K562 (cell line): ENCODE results near the gene PRKG1.

Experiments
- FOXK2 ChIP-seq, 2 experiments: fragments of 450-650 bp; IDR thresholded peaks in 1 of 2; conservative IDR thresholded peaks in 1 of 2; 2 replicates each; pipeline ENCODE4 v1.6.1; 2016; ENCODE audit warnings: low read depth in 2 of 2, mild to moderate bottlenecking in 1 of 2
- KLF16 ChIP-seq: IDR thresholded peaks from 2 replicates; pipeline ENCODE4 v1.6.1; 2016; ENCODE audit warnings: antibody characterized with exemption
- PHTF2 ChIP-seq: fragments of 250-450 bp; sonication (Bioruptor Pico); IDR thresholded peaks from 2 replicates; pipeline ENCODE4 v1.5.0; 2021; ENCODE audit warnings: mild to moderate bottlenecking
- RBBP5 ChIP-seq: fragments of 200-600 bp; sonication (generic); IDR thresholded peaks from 2 replicates; pipeline ENCODE4 v1.6.1; 2012; ENCODE audit warnings: borderline replicate concordance, mild to moderate bottlenecking, low read length, control low read depth, inconsistent platforms; ENCODE audit not compliant: insufficient read depth, poor library complexity, severe bottlenecking
- TF ChIP-seq, protein P1 (sequence below), 3 experiments: IDR thresholded peaks in 2 of 3; conservative IDR thresholded peaks in 1 of 3; 2 replicates each; pipeline ENCODE4 v1.5.1; 2011 to 2012; ENCODE audit warnings: low read length in 3 of 3, mild to moderate bottlenecking in 3 of 3, control low read depth in 2 of 3, improper control_type of control experiment in 1 of 3, inconsistent platforms in 1 of 3, low read depth in 1 of 3, mixed read lengths in 1 of 3, moderate library complexity in 1 of 3; ENCODE audit not compliant: insufficient read depth in 2 of 3
- TF ChIP-seq, protein P2 (sequence below), 2 experiments: fragments of 450-650 bp in 1 of 2; sonication (generic) in 1 of 2; formaldehyde crosslinking; conservative IDR thresholded peaks; 2 replicates each; pipeline versions ENCODE4 v1.4.0 to v1.8.1; 2020 to 2022; ENCODE audit warnings: mild to moderate bottlenecking in 1 of 2, missing genetic modification reagents in 1 of 2

DNA sequence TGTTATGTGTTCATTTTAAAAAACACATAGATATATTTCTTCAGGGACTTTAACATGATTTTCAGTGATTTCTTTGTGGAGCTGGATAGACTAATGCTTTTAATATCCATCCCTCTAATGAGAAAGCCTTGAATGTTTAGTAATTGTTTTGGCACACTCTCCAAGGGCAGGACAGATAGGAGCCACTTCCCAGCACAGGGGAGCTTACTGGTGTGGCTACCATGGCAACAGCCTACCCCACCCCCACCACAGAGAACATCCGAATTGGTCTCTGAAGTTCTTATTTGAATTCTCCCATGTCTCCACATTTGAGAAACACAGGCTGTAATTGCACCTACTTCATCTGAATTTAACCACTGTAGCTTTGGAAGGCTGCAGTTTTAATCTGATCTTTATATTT lies 87.7 kb downstream of the PRKG1 start:
- TF ChIP-seq, protein P1, sequence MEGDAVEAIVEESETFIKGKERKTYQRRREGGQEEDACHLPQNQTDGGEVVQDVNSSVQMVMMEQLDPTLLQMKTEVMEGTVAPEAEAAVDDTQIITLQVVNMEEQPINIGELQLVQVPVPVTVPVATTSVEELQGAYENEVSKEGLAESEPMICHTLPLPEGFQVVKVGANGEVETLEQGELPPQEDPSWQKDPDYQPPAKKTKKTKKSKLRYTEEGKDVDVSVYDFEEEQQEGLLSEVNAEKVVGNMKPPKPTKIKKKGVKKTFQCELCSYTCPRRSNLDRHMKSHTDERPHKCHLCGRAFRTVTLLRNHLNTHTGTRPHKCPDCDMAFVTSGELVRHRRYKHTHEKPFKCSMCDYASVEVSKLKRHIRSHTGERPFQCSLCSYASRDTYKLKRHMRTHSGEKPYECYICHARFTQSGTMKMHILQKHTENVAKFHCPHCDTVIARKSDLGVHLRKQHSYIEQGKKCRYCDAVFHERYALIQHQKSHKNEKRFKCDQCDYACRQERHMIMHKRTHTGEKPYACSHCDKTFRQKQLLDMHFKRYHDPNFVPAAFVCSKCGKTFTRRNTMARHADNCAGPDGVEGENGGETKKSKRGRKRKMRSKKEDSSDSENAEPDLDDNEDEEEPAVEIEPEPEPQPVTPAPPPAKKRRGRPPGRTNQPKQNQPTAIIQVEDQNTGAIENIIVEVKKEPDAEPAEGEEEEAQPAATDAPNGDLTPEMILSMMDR (IDR thresholded peaks at IDR 0.05 in 2 of 3, conservative IDR thresholded peaks at IDR 0.05 in 1 of 3; ENCODE audit: insufficient read depth in 2 of 3, low read depth in 1 of 3, low read length in 3 of 3): no peak
- no peak for TF ChIP-seq KLF16
- TF ChIP-seq, protein P2, sequence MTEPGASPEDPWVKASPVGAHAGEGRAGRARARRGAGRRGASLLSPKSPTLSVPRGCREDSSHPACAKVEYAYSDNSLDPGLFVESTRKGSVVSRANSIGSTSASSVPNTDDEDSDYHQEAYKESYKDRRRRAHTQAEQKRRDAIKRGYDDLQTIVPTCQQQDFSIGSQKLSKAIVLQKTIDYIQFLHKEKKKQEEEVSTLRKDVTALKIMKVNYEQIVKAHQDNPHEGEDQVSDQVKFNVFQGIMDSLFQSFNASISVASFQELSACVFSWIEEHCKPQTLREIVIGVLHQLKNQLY (CRISPR knock-in tag; conservative IDR thresholded peaks at IDR 0.05): no peak
- TF ChIP-seq PHTF2: no peak
- no peak for TF ChIP-seq RBBP5
- TF ChIP-seq FOXK2 (conservative IDR thresholded peaks at IDR 0.05 in 1 of 2, IDR thresholded peaks at IDR 0.05 in 1 of 2; ENCODE audit: low read depth in 2 of 2): no peak
